Choroid plexus epithelial cell (primary cell): ENCODE data around the gene ANO10.
"Not testable (repeated sequence)": the region's sequence is repeated elsewhere in the genome, so short reads cannot be mapped to it uniquely, and the experiment has no call there.

ENCODE experiments used
- DNase-seq: peaks from one replicate; pipeline ENCODE4 v3.0.0-alpha.2; 2010; ENCODE audit warnings: low read depth
- H3K4me3 ChIP-seq: 2 replicates; pipeline ENCODE4 v1.5.1; 2011; ENCODE audit warnings: low read depth, mild to moderate bottlenecking, control low read depth, low read length, moderate library complexity
- TF ChIP-seq, protein P1 (sequence below): conservative IDR thresholded peaks from 2 replicates; pipeline ENCODE4 v1.5.1; 2011; ENCODE audit warnings: low read depth, mild to moderate bottlenecking, control low read depth, inconsistent platforms, low read length, moderate library complexity

ANO10 gene

DNA sequence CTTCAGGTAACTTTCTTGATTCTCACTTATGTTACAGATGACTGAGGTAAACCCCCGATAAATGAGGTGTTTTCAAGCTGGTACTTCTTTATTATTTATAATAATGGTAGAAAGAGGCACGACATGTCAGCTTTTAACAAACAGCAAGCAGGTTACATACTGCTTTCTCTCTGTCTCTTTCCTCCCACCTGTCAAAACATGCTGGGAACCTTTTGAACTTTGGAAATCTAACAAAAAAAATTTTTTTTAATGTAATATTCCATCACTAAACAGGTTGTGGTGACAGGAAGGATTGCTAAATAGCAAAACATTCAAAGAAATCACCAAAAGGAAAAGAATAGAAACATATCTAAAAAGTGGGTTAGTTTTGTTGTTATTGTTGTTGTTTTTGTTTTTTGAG lies 48.2 kb downstream of the ANO10 start:
- TF ChIP-seq, protein P1, sequence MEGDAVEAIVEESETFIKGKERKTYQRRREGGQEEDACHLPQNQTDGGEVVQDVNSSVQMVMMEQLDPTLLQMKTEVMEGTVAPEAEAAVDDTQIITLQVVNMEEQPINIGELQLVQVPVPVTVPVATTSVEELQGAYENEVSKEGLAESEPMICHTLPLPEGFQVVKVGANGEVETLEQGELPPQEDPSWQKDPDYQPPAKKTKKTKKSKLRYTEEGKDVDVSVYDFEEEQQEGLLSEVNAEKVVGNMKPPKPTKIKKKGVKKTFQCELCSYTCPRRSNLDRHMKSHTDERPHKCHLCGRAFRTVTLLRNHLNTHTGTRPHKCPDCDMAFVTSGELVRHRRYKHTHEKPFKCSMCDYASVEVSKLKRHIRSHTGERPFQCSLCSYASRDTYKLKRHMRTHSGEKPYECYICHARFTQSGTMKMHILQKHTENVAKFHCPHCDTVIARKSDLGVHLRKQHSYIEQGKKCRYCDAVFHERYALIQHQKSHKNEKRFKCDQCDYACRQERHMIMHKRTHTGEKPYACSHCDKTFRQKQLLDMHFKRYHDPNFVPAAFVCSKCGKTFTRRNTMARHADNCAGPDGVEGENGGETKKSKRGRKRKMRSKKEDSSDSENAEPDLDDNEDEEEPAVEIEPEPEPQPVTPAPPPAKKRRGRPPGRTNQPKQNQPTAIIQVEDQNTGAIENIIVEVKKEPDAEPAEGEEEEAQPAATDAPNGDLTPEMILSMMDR = no peak
- DNase-seq = no peak
- H3K4me3 ChIP-seq = no peak overlapping the region

DNA sequence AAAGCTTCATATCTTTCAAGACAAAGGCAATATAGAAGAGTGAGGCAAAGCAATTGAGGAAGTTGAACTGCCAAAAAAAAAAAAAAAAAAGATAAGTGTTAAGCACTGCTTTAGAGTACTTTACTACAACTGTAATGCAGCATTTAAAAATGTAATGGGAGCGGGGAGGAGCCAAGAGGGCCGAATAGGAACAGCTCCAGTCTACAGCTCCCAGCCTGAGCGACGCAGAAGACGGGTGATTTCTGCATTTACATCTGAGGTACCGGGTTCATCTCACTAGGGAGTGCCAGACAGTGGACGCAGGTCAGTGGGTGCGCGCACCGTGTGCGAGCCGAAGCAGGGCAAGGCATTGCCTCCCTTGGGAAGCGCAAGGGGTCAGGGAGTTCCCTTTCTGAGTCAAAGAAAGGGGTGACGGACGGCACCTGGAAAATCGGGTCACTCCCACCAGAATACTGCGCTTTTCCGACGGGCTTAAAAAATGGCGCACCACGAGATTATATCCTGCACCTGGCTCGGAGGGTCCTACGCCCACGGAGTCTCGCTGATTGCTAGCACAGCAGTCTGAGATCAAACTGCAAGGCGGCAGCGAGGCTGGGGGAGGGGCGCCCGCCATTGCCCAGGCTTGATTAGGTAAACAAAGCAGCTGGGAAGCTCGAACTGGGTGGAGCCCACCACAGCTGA lies 56.0 kb downstream of the ANO10 start:
- not testable (repeated sequence) for H3K4me3 ChIP-seq, DNase-seq

DNA sequence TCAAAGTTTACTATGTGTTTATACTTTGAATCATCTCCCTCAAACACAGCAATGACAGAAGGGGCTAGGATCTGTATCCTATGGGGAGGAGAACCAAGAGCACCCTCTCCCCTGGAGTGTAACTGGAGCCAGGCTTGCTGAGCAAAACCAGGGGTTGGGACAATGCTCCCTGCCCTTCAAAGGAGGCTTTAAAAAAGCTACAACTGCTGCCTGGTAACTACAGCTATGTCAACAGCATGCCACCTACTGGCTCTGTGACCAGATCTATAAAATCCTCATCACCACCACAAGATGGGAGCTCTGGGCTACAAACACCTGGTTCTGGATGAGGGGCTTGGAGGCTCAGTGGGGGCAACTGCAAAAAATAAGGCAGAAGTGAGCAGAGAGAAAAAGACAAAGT lies 61.9 kb downstream of the ANO10 start:
- no peak overlapping the region for H3K4me3 ChIP-seq
- no peak for DNase-seq
- TF ChIP-seq, protein P1 = peak; percentile 17

DNA sequence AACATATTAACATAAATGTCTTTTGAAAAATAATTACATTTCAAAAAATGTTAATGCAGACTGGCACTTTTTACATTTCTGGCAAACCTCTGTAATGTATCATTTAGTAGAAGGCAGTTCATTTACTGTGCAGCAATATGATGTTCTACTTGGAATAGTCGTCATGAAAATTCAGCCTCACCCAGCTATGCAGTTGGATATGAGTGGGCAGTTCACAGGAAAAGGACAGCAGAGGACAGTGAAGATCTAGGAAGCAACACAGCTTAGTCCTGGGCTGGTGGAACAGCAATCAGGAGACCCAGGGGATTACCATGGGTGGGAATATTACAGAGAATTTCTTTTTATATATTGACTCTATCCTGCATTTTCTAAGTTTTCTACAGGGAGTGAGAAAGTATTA lies 63.6 kb downstream of the ANO10 start:
- H3K4me3 ChIP-seq = no peak overlapping the region
- DNase-seq = no peak
- TF ChIP-seq, protein P1 = no peak

DNA sequence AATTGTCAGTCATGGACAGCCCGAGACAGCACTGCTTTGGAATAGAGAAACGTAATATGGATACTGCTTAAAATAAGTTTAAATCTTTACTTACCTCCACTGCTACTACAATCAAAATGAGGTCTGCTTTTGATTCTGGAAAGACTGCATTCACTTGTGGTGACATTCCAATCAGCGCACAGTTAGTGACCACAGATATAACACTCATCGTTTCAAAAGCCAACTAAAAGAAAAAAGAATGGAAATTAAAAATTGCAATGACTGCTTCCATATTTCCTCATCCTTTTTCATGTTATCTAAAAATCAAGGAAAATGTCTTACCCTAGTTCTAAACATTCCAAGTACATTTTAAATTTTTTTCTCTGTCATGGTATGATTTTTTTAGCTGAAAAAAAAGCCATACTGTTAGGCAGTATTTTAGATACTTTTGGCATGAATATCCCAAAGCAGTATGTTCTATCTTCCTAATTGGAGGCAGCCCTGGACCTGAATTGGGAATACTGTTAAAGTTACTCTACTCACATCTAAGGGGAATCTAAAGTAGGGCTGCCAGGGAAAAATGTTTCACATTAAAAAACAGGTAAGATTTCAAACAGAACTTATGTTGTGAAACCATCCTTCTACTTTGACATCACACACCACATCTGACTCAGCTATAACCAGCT lies 72.1 kb downstream of the ANO10 start:
- no peak overlapping the region for H3K4me3 ChIP-seq
- DNase-seq = no peak
- TF ChIP-seq, protein P1 = no peak

DNA sequence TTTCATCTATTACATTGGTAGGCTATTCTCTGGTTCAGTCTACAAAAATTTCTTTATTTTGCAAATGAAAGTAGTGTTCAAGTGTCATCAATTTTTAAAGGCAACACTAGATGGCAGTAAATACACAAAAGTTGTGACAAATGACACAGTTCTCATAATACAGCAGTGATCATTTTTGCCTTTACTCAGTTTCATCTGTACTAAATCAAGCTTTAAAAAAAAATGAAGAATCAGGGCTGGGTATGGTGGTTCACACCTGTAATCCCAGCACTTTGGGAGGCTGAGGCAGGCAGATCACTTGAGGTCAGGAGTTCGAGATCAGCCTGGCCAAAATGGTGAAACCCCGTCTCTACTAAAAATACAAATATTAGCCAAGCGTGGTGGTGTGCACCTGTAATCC lies 77.5 kb downstream of the ANO10 start:
- not testable (repeated sequence) for H3K4me3 ChIP-seq
- TF ChIP-seq, protein P1 = peak; percentile 55
- DNase-seq = peak; percentile 73

DNA sequence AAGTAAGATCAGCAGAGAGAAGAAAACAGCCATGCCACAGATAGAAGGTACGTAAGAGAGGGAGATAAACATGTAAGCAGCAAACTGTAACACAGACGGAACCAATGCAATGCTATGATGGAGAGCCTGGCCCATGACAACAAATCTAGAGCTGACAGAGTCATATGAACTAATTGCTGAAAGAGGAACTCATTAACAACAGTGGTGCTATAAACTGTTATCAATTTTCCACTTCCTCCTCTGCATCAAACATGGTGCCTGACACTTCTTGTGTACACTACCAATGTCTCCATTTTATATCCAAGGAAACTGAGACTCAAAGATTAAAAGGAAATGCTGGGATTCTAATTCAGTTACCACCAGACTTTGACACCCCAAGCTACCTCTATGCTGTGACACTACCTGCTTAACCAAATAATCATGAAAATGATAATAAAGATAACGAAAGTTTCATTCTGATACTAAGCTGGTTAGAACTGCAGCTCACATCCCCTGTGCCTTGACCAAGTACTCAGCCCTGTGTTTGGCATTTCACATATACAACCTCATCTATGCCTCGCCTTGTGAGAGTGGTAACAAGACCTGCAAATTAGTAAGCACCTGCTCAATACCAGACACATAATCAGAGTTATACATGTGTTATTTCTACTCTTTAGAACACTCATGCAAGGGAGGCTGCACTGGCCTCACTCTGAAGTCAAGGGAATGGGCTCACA lies 79.3 kb downstream of the ANO10 start:
- no peak for DNase-seq
- TF ChIP-seq, protein P1 = no peak
- no peak overlapping the region for H3K4me3 ChIP-seq
